GM19468 (cell line): ENCODE data around the gene WDR27.
"Not testable (repeated sequence)": the region's sequence is repeated elsewhere in the genome, so short reads cannot be mapped to it uniquely, and the experiment has no call there.

Experiments used
- ATAC-seq: cut with Tn5 transposase; IDR thresholded peaks from one replicate; pipeline ENCODE4 v1.9.1; 2021; ENCODE audit warnings: mild to moderate bottlenecking, moderate library complexity, moderate number of reproducible peaks; ENCODE audit not compliant: unreplicated experiment; ENCODE audit errors: extremely low read depth

Gene WDR27

DNA sequence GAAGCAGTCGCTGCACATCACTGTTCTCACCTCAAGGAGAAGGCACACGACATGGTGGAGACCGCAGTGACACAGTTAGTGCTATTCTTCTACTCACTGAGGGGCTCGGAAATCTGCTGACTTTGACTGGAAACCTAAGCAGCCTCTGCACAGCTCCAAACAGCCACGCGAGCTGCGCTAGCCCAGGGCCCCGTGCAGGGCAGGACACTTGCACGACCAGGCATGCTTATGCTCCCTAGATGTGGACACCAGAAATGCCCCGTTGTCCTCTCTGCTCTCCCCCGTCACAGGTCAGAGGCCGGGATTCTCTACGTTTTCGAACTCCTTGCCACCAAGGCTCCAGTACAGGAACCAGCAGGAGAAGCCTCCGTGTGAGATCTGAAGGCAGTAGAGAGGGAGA, 201.1 kb downstream of the WDR27 start:
- no peak for ATAC-seq

- no peak for ATAC-seq
Observed at GRCh38 chr6:169499848-169500247, 202.0 kb downstream of the WDR27 start.

DNA sequence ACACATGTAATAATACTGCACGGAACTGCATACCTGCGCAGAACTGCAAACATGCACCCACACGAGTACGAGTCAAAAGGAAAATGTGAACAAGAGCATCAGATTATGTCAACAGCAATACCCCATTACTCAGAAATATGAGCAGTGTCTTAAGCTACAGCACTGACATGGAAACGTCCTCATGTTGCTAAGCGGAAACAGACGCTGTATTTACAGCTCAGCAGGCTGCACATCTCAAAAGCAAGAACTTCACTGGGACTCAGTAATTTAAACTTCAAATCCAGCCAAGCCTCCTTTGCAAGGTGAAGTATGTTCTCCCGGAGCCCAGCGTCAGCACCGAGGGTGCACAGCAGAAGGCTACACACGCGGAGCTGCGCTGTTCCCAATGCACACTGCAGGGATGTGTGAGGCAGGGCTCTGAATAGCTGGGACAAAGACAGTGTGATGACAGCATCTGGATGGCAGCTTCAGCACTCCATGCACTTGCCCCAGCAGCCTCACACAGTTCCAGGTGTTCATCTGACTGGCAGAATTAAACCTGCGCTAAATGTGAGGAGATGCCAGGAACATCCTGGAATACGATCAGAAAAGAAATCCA, 202.8 kb downstream of the WDR27 start:
- no peak for ATAC-seq

- no peak for ATAC-seq
Observed at GRCh38 chr6:169495601-169496000, 206.2 kb downstream of the WDR27 start.

- no peak for ATAC-seq
Observed at GRCh38 chr6:169494038-169494437, 207.8 kb downstream of the WDR27 start.

GRCh38 chr6:169491482-169491881, 210.3 kb downstream of the WDR27 start:
- ATAC-seq, result no peak

GRCh38 chr6:169490830-169491229, 211.0 kb downstream of the WDR27 start:
- ATAC-seq, result no peak

GRCh38 chr6:169490246-169490641, 211.6 kb downstream of the WDR27 start:
- no peak for ATAC-seq

GRCh38 chr6:169489563-169490245, 212.1 kb downstream of the WDR27 start:
- no peak for ATAC-seq

DNA sequence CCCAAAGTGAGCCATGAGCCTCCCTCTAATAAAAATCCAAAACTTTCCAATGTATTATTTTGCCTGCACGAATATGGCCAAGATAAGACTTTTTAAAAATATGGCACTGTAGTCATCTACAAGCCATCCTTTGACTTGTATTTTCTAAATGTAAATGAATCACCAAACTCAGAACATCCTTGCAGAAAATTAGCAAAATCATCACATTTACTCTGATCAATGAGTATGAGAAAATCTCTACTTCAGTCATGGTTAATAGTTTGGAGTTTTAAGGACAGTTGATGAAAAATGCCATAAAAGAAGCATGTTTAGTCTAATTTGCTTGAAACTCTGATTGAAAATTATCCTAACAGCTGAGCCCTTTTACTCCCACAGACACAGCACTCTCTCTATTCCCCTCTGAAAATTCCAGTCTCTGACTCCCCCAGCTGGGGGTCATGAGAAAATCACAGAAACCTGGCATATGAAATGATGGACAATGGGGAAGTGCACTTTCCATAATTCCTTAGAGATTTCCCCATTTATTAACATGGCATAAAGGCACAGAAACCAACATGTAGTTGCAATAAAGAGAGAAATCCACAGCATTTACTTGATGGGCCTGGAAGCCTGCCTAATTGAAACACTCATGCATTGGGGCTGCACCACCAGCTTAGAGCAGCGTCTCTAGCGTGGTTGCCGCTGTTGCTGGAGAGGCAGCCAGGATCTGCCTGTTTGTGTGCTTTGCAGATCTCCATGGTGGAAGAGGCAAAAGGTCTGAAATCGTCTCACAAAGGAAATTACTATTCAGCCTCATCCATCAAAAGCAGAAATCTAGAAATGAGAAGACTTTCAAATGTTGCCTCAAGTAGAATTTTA, 214.0 kb downstream of the WDR27 start:
- ATAC-seq, result no peak

GRCh38 chr6:169479783-169480495, 221.9 kb downstream of the WDR27 start:
- no peak for ATAC-seq

GRCh38 chr6:169474362-169474761, 227.5 kb downstream of the WDR27 start:
- no peak for ATAC-seq

DNA sequence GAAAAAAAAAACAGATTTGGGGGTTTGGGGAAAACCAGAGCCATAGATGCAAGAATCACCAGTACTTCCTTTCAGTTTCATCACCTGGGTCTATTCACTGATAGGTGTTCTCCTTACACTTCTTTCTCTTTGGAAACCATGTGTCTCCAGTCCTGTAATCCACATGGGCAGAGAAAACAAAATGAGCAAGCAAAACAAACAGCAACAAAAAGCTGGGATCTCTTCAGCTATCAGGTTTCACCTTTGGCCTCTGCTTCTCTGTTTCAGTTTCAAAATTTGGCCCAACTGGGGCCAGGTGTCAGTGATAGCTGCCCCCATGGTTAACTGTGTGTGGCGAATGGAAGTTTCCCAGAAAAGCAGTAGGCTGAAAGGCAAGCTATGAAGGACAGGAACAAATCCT, 228.2 kb downstream of the WDR27 start:
- ATAC-seq, result peak; percentile 69

GRCh38 chr6:169472786-169473416, 228.9 kb downstream of the WDR27 start:
- no peak for ATAC-seq

DNA sequence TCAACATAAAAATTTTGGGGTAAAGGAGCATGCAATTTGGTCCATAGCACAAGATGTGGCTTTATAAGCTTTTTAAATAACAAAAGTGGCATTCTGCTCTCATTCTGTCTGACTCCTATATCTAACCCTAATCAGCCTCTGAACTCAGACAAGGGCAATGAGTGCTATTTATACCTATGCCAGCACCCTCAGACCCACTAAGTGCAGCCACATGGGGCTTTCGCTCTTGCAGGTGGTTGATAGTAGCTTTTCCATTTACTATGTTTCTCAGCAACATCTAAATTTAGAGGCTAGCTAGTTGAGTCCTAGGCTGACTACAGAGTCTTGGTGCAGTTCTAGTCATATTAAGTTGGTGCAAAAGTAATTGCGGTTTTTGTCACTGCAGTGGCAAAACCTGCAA, 231.0 kb downstream of the WDR27 start:
- ATAC-seq, result no peak

- no peak for ATAC-seq
Observed at GRCh38 chr6:169469028-169469427, 232.8 kb downstream of the WDR27 start.

DNA sequence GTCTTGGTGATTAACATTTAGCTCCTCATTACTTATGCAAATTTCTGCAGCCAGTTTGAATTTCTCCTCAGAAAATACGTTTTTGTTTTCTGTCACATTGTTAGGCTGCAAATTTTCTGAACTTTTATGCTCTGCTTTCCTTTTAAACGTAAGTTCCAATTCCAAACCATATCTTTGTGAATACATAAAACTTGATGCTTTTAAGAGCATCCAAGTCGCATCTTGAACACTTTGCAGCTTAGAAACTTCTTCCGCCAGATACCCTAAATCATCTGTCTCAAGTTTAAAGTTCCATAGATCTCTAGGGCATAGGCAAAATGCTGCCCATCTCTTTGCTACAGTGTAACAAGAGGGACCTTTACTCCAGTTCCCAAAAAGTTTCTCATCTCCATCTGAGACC, 234.1 kb downstream of the WDR27 start:
- ATAC-seq, result not testable (repeated sequence)

- ATAC-seq, result not testable (repeated sequence)
Observed at GRCh38 chr6:169466256-169466655, 235.6 kb downstream of the WDR27 start.

DNA sequence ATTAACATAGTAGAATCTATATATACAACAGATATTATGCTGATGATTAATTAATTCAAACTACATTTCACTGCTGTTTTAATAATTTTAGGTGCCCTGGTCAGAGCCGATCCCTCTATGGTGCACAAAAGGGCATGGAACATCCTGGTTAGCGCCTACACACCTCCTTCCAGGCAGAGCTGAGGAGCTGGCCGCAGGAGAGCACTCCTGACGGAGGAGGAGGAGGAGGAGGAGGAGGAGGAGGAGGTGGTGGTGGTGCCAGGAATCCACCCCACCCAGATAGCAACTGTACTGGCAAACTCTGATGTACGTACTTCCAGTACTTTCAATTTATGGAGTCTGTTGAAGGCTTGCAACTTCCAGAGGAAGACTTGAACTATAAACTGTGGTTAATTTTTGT, 244.1 kb downstream of the WDR27 start:
- ATAC-seq, result no peak

- ATAC-seq, result no peak
Observed at GRCh38 chr6:169456840-169457239, 245.0 kb downstream of the WDR27 start.
